ENCODE results near the gene ALG5.

ALG5 gene

DNA sequence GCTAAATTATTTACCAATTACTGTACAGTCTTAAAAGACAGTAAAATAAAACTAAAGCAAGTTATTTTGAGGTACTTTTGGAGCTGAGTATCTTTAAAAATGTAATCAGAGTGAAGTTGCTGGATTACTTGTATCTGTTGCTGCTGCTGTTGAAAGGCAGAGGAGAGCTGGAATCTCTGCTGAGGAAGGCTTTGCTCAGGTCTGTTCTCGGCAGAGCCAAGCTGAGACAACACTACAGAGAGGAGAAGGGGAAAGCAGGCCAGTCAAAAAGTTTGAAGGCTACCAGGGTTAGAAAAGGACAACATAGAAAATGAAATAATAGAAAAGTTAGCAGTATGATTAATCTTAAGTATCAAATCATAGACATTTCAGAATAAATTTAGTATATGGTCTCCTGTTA is 11.3 kb upstream of the ALG5 start:
- no peak for TF ChIP-seq JUND (IDR thresholded peaks at IDR 0.05; ENCODE audit: low read depth)
- in situ Hi-C loops (cut with HindIII; ENCODE audit: low pct_unique_long_range_greater_than_20kb, low sequenced_read_pairs), result no loop called here
- no peak for DNase-seq (ENCODE audit: low read depth in 1 of 2, low spot score in 1 of 2)

DNA sequence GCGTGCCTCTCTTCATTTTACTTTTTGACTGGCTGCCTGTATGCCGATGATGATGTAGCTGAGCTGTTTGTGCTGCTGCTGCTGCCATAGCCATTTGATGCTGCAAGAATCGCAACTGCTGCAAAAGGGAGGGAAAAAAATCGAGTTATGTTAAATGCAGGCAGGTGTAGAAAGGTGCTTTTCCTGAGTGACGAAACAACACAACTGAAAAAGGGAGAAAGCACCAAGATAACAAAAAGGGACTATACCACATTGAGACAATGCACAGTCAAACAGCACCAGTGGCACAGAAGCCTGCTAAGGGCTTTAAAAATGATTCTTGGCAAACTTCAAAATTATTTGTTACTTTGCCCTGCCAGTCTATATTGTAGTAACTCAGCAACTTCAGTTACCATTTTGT is 10.6 kb upstream of the ALG5 start:
- no peak for TF ChIP-seq JUND (IDR thresholded peaks at IDR 0.05; ENCODE audit: low read depth)
- no peak for DNase-seq (ENCODE audit: low read depth in 1 of 2, low spot score in 1 of 2)
- in situ Hi-C loops (cut with HindIII; ENCODE audit: low pct_unique_long_range_greater_than_20kb, low sequenced_read_pairs), result no loop called here

DNA sequence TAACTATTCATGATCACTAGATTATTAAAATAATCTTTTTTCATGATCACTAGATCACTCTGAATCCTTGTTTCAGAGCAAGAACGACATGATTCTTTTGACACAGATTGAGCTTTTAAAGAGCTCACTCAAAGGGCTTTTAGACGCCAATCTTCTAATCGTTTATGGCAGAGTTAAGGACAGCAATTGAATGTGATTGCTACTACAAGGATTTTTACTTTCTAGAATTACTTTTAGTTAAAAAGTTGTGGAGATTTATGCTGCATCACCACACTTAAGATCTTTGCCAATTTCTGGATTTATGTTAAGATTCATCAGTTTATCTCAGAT is 2.7 kb upstream of the ALG5 start:
- in situ Hi-C loops (cut with HindIII; ENCODE audit: low pct_unique_long_range_greater_than_20kb, low sequenced_read_pairs), result no loop called here
- no peak for DNase-seq (ENCODE audit: low read depth in 1 of 2, low spot score in 1 of 2)
- no peak for TF ChIP-seq JUND (IDR thresholded peaks at IDR 0.05; ENCODE audit: low read depth)

DNA sequence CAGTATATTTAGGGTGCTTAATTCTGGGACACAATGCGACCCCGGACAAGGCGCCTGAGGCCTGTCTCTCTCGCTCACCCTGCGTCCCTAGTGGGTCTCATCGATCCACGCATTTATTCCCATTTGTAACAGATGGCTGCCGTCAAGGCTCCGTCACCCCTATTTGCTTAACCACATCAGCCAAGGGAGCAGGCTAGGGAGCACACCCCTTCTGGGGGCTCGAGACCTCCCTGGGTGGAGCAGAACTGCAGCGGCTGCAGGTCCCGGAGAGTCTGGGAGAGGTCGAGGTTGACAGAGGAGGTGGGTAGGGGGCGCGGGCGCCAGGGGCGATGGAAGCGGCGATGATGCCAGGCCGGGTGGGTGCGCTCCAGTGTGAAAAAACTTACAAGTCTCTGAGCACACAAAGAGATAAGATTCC is 507 bp downstream of the ALG5 start:
- in situ Hi-C loops (cut with HindIII; ENCODE audit: low pct_unique_long_range_greater_than_20kb, low sequenced_read_pairs), result no loop called here
- TF ChIP-seq JUND (IDR thresholded peaks at IDR 0.05; ENCODE audit: low read depth), result no peak
- no peak for DNase-seq (ENCODE audit: low read depth in 1 of 2, low spot score in 1 of 2)

DNA sequence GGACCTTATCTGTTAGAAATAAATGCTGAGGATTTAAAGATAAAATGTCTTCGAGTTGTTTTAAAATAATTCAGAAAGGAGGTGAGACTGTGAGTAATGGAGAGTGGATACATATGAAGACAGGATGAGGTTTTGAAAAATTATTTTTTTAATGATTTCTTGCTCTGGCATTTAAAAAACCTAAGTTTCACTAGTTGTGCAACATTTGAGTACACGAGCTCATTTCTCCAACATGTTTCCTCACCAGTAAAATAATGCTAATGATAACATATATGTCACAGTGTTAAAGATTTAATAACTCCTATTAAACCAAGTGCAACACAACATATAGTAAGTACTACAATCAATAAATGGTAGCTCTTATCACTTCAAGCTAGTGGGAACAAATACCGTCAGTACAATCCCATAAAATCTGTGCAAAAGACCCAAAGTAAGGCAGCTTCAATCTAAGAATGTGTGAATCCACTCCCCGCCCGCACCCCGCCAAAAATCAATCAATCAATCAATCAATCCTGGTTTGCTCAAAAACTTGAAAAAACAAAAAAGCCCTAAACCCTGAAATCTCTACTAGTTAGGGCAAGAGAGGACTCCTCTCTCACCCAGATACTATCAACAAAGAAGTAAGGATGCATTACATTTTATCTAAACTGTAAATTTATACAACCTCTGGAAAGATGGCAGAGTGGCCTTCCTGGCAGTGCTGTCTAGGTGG is 1.3 kb downstream of the ALG5 start:
- in situ Hi-C loops (cut with HindIII; ENCODE audit: low pct_unique_long_range_greater_than_20kb, low sequenced_read_pairs), result no loop called here
- no peak for DNase-seq (ENCODE audit: low read depth in 1 of 2, low spot score in 1 of 2)
- TF ChIP-seq JUND (IDR thresholded peaks at IDR 0.05; ENCODE audit: low read depth), result no peak

DNA sequence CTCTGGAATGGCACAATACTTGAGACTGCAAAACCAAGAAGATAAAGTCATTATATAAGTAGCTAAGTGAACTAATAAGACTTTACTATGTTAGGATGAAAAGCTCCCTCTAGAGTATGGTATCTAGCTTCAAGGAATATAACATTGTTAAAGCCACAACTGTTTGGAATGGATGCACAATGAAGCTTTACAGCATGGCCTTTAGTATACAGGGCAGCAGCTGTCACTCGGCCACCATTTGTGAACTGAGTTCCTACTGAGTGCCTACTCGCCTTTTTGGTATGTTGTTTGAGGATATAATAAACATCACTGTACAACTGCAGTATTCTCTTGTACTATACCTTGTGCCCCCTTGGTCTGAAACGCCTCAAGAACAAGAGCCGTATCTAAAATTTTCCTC is 6.8 kb downstream of the ALG5 start:
- in situ Hi-C loops (cut with HindIII; ENCODE audit: low pct_unique_long_range_greater_than_20kb, low sequenced_read_pairs), result no loop called here
- DNase-seq (ENCODE audit: low read depth in 1 of 2, low spot score in 1 of 2), result no peak

DNA sequence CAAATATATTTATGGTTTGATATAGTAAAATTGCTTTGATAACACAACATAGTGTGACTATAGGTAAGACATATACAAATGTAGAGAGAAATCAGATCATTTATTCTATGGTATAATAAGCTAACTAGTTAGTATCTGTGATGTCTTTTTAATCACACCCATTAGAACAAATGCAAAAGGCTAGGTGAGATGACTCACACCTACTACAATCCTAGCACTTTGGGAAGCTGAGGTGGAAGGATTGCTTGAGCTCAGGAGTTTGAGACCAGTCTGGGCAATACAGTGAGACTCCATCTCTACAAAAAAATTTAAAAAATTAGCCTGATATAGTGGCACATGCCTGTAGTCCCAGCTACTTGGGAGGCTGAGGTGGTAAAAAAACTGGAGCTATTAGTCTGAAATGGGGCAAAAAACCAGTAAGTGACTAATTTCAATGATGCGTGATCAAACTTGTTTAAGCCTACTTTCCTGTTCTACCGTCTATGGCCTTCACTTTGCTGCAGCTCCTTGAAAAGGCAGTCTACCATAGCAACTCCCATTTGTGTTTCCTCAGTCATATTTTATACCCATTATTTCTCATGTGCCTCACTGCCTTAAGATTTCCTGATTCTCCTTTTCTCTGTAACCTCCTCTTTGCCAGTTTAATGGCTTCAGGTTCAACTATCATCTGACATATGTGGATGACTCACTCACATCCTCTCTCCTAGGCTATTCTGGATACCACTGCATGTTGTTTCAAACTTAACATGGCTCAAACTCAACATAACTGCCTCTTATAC is 12.5 kb downstream of the ALG5 start:
- no peak for TF ChIP-seq JUND (IDR thresholded peaks at IDR 0.05; ENCODE audit: low read depth)
- no peak for DNase-seq (ENCODE audit: low read depth in 1 of 2, low spot score in 1 of 2)
- in situ Hi-C loops (cut with HindIII; ENCODE audit: low pct_unique_long_range_greater_than_20kb, low sequenced_read_pairs), result no loop called here

More for the DNA sequence above, 6.8 kb downstream of the ALG5 start:
- no peak for TF ChIP-seq JUND (IDR thresholded peaks at IDR 0.05; ENCODE audit: low read depth)

DNA sequence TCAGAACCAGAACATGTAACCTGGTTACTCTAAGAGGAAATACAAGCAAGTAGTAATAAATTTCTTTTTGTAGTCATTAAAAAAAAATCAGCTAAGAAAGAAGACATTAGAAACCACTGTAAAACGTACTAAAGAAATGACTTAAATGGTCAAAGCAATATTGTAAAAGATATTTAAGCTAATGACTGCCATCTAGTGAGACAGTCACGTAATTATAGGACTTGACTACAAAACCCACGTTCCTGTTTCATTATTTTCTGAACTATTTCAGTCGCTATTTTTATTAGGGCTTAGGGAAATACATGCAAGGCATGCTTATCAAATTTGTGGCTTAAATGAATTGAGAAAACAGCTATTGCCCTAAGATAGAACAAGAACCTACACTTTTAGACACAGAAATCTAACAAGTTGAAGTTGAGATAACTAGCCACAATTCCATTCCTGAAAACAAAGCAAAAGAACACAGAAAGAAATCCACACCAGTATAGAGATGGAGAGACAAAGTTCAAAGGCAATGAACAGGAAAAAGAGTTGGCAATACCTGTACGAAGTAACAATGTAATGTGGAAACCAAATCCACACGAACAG is 17.9 kb downstream of the ALG5 start:
- DNase-seq (ENCODE audit: low read depth in 1 of 2, low spot score in 1 of 2), result peak in 1 of 2 experiments; percentile 38
- in situ Hi-C loops (cut with HindIII; ENCODE audit: low pct_unique_long_range_greater_than_20kb, low sequenced_read_pairs), result no loop called here
- no peak for TF ChIP-seq JUND (IDR thresholded peaks at IDR 0.05; ENCODE audit: low read depth)

DNA sequence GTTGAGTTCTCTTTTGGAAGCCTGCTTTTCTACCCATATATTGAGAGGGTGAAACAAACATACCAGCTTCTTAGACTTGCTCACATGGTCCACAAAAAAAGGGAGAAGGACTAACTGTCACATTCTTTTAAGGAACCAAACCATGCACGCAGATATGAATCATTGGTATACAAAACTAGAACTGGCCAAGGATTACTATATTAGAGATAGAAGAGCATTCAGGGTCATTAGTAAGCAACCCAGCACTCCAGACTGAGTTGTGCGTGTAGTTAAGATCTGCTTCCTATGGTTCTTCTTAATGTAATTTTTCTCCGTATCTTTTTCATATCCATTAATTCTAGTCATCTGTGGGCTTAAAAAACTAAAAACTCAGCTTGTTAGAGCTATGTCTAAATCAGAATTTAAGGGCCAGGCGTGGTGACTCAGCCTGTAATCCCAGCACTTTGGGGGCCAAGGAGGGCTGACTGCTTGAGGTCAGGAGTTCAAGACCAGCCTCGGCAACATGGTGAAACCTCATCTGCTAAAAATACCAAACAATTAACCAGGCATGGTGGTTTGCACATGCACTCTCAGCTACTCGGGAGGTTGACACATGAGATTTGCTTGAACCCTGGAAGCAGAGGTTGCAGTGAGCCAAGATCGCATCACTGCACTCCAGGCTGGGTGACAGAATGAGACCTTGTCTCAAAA is 19.6 kb downstream of the ALG5 start:
- in situ Hi-C loops (cut with HindIII; ENCODE audit: low pct_unique_long_range_greater_than_20kb, low sequenced_read_pairs), result no loop called here
- no peak for TF ChIP-seq JUND (IDR thresholded peaks at IDR 0.05; ENCODE audit: low read depth)
- DNase-seq (ENCODE audit: low read depth in 1 of 2, low spot score in 1 of 2), result no peak

DNA sequence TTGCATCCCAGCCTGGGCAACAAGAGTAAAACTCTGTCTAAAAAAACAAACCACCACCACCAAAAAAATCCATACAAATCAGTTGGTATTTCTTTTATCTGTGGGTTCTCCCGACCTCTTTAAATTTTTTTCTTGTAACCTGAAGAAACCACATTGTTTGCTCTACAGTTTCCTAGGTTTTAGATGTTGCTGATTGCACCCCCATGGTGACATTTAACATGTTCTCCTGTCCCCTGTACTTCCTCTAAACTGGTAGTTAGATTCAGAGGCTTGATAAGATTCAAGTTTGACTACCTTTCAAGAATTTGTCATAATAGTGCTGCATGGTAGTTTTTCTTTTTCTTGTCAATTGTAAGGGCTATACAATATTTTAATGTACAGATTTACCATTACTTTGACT is 24.0 kb downstream of the ALG5 start:
- TF ChIP-seq JUND (IDR thresholded peaks at IDR 0.05; ENCODE audit: low read depth), result no peak
- in situ Hi-C loops (cut with HindIII; ENCODE audit: low pct_unique_long_range_greater_than_20kb, low sequenced_read_pairs), result no loop called here
- DNase-seq (ENCODE audit: low read depth in 1 of 2, low spot score in 1 of 2), result peak in 1 of 2 experiments; percentile 49

DNA sequence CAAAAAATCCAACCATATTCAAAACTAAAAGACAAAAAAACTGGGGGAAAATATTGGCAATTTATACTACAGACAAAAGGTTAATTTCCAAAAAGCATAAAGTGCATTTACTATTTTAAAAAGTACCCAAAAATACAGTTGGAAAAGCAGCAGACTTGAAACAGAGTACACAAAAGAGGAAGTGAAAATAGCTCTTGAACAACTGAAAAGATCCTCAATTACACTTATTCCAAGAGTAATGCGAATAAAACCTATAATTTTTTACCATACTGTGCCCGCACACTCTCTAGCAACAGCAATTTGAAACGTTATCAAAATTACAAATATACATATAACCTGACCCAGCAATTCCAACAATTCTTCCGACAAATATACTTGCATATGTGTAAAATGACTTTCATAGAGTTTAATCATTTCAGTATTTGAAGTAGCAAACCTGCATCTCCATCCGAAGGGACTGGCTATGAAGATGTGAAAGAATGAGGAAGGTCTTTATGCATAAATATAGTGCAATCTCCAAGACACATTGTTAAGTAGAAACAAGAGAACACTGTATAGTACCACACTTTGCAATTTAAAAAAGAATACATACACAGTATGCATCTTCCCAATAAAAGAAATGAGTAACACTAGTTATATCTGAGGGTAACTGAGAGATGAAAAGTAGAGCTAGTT is 25.4 kb downstream of the ALG5 start:
- DNase-seq (ENCODE audit: low read depth in 1 of 2, low spot score in 1 of 2), result no peak
- in situ Hi-C loops (cut with HindIII; ENCODE audit: low pct_unique_long_range_greater_than_20kb, low sequenced_read_pairs), result no loop called here
- no peak for TF ChIP-seq JUND (IDR thresholded peaks at IDR 0.05; ENCODE audit: low read depth)

DNA sequence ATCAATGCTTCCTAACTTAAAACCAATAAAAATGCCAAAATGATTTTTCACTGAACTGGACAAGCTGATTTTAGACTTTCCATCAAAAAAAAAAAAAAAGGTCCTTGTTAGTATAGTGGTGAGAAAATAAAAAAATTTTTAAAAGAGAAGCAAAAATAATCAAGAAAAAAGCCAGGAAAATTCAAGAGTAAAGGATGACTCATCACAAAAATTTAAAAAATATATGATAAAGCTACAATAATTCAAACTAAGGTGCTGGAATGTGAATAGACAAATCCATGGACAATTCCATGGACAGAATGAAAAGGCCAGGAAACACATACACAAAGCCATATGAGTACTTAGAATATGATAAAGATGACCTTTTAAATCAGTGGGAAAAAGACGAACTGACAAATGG is 26.1 kb downstream of the ALG5 start:
- in situ Hi-C loops (cut with HindIII; ENCODE audit: low pct_unique_long_range_greater_than_20kb, low sequenced_read_pairs), result no loop called here
- no peak for TF ChIP-seq JUND (IDR thresholded peaks at IDR 0.05; ENCODE audit: low read depth)
- DNase-seq (ENCODE audit: low read depth in 1 of 2, low spot score in 1 of 2), result no peak

Data from T47D (cell line).